ENCODE measurements around the gene ZBTB16.

DNA sequence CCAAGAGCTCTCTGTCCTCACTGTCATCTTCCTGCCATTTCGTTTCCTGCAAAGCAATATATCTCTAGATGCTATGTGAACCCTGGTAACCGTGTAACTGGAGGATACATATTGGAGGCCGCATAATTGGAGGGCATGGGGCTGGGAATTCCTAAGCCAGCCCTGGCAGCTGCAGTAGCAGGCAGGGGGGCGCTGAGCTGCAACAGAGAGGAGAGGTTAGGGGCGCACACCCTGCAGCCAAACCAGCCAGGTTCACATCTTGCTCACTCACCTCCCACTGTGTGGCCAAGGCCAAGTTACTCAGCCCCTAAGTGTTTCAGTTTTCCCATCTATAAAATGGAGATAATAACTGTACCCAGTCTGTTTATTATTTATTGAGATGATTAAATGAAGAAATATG lies 39.9 kb upstream of the ZBTB16 start:
- TF ChIP-seq POLR2AphosphoS5 (IDR thresholded peaks at IDR 0.05; ENCODE audit: insufficient read depth, low read depth, low read length): no peak
- TF ChIP-seq, protein P1, sequence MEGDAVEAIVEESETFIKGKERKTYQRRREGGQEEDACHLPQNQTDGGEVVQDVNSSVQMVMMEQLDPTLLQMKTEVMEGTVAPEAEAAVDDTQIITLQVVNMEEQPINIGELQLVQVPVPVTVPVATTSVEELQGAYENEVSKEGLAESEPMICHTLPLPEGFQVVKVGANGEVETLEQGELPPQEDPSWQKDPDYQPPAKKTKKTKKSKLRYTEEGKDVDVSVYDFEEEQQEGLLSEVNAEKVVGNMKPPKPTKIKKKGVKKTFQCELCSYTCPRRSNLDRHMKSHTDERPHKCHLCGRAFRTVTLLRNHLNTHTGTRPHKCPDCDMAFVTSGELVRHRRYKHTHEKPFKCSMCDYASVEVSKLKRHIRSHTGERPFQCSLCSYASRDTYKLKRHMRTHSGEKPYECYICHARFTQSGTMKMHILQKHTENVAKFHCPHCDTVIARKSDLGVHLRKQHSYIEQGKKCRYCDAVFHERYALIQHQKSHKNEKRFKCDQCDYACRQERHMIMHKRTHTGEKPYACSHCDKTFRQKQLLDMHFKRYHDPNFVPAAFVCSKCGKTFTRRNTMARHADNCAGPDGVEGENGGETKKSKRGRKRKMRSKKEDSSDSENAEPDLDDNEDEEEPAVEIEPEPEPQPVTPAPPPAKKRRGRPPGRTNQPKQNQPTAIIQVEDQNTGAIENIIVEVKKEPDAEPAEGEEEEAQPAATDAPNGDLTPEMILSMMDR (IDR thresholded peaks at IDR 0.05; ENCODE audit: extremely low read depth in 1 of 2, insufficient read depth in 1 of 2, low read depth in 1 of 2, low read length in 2 of 2): no peak
- TF ChIP-seq EZH2 (IDR thresholded peaks at IDR 0.05; ENCODE audit: borderline replicate concordance, low read depth, low read length, severe bottlenecking): no peak
- TF ChIP-seq JUN (IDR thresholded peaks at IDR 0.05; ENCODE audit: borderline replicate concordance, insufficient read depth, insufficient read length, low read depth): no peak
- no peak for TF ChIP-seq POLR2A (IDR thresholded peaks at IDR 0.05; ENCODE audit: low read depth, low read length)
- TF ChIP-seq, protein P2, sequence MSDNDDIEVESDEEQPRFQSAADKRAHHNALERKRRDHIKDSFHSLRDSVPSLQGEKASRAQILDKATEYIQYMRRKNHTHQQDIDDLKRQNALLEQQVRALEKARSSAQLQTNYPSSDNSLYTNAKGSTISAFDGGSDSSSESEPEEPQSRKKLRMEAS (IDR thresholded peaks at IDR 0.05; ENCODE audit: insufficient read depth, insufficient read length): no peak

Data from endothelial cell of umbilical vein (primary cell).